HEK293 (cell line): ENCODE results near the gene PLA2G4B.

Experiments
- CTCF ChIA-PET: fragments of 350-600 bp; formaldehyde crosslinking; extraction: SDS; loops from one replicate; lab custom pipeline; 2021; ENCODE audit warnings: antibody characterized with exemption; lab: Yijun Ruan, JAX
- POLR2A ChIA-PET: fragments of 300-600 bp; formaldehyde crosslinking; extraction: SDS; loops from one replicate; lab custom pipeline; 2020; ENCODE audit warnings: antibody characterized with exemption, inconsistent platforms; lab: Yijun Ruan, JAX
- H3K27ac ChIP-seq: fragments of 200-500 bp; sonication (Bioruptor generic); 2 replicates; pipeline ENCODE4 v1.5.1; 2014; ENCODE audit warnings: low read depth, low read length, control low read depth, inconsistent platforms; ENCODE audit errors: extremely low read depth
- H3K36me3 ChIP-seq, 2 experiments: fragments of 200-500 bp in 1 of 2; sonication (Bioruptor generic) in 1 of 2; 1 replicate in 1 of 2; 2 replicates in 1 of 2; pipeline ENCODE4 v1.5.1; 2014 to 2017; ENCODE audit warnings: inconsistent platforms in 2 of 2, low read length in 2 of 2; ENCODE audit not compliant: control insufficient read depth in 2 of 2, insufficient read depth in 1 of 2
- H3K4me1 ChIP-seq: fragments of 200-500 bp; sonication (Bioruptor generic); 2 replicates; pipeline ENCODE4 v1.5.1; 2014; ENCODE audit warnings: mild to moderate bottlenecking, low read length, inconsistent platforms; ENCODE audit not compliant: control insufficient read depth, insufficient read depth
- H3K4me3 ChIP-seq: 2 replicates; pipeline ENCODE4 v1.5.1; 2011; ENCODE audit warnings: low read depth, mild to moderate bottlenecking, control low read depth, low read length, moderate library complexity
- H3K9me3 ChIP-seq: fragments of 200-500 bp; sonication (Bioruptor generic); 2 replicates; pipeline ENCODE4 v1.5.1; 2014; ENCODE audit warnings: low read depth, low read length, inconsistent platforms; ENCODE audit not compliant: control insufficient read depth, insufficient read depth
- BCL11B ChIP-seq: fragments of 450-650 bp; formaldehyde crosslinking; IDR thresholded peaks from 2 replicates; pipeline ENCODE4 v1.5.1; 2016; ENCODE audit warnings: low read depth, missing biosample characterization, missing genetic modification characterization
- EGR2 ChIP-seq: fragments of 450-650 bp; formaldehyde crosslinking; IDR thresholded peaks from 2 replicates; pipeline ENCODE4 v1.5.1; 2016; ENCODE audit warnings: low read depth, missing biosample characterization, missing genetic modification characterization
- GLIS2 ChIP-seq: fragments of 450-650 bp; formaldehyde crosslinking; IDR thresholded peaks from 2 replicates; pipeline ENCODE4 v1.5.1; 2016; ENCODE audit warnings: missing biosample characterization, missing genetic modification characterization
- KLF10 ChIP-seq: fragments of 450-650 bp; IDR thresholded peaks from 2 replicates; pipeline ENCODE4 v1.5.1; 2018; ENCODE audit warnings: missing biosample characterization, mild to moderate bottlenecking, missing genetic modification characterization
- KLF8 ChIP-seq: fragments of 450-650 bp; formaldehyde crosslinking; IDR thresholded peaks from 2 replicates; pipeline ENCODE4 v1.5.1; 2016; ENCODE audit warnings: missing biosample characterization, missing genetic modification characterization
- MEIS1 ChIP-seq: sonication (generic); formaldehyde crosslinking; IDR thresholded peaks from 2 replicates; pipeline ENCODE4 v1.8.1; 2022; ENCODE audit warnings: missing genetic modification reagents, mild to moderate bottlenecking, borderline replicate concordance
- MZF1 ChIP-seq: fragments of 450-650 bp; formaldehyde crosslinking; IDR thresholded peaks from 2 replicates; pipeline ENCODE4 v1.5.1; 2017; ENCODE audit warnings: missing biosample characterization, missing genetic modification characterization, borderline replicate concordance
- OSR2 ChIP-seq: fragments of 450-650 bp; formaldehyde crosslinking; IDR thresholded peaks from 2 replicates; pipeline ENCODE4 v1.5.1; 2016; ENCODE audit warnings: missing biosample characterization, missing genetic modification characterization
- OVOL3 ChIP-seq: fragments of 450-650 bp; formaldehyde crosslinking; IDR thresholded peaks from 2 replicates; pipeline ENCODE4 v1.5.1; 2016; ENCODE audit warnings: missing biosample characterization, missing genetic modification characterization
- SCRT2 ChIP-seq: fragments of 450-650 bp; formaldehyde crosslinking; IDR thresholded peaks from 2 replicates; pipeline ENCODE4 v1.5.1; 2016; ENCODE audit warnings: missing biosample characterization, missing genetic modification characterization
- TCF7L2 ChIP-seq: IDR thresholded peaks from 2 replicates; pipeline ENCODE4 v1.6.1; 2011; ENCODE audit warnings: low read depth, mild to moderate bottlenecking, inconsistent platforms, low read length, moderate library complexity, borderline replicate concordance
- ZFP69B ChIP-seq: fragments of 450-650 bp; formaldehyde crosslinking; IDR thresholded peaks from 2 replicates; pipeline ENCODE4 v1.5.1; 2016; ENCODE audit warnings: missing biosample characterization, missing genetic modification characterization
- ZNF112 ChIP-seq: fragments of 450-650 bp; formaldehyde crosslinking; IDR thresholded peaks from 2 replicates; pipeline ENCODE4 v1.5.0; 2017; ENCODE audit warnings: missing biosample characterization, missing genetic modification characterization
- ZNF24 ChIP-seq: fragments of 450-650 bp; formaldehyde crosslinking; IDR thresholded peaks from 2 replicates; pipeline ENCODE4 v1.5.1; 2016; ENCODE audit warnings: missing biosample characterization, missing genetic modification characterization
- ZNF473 ChIP-seq: fragments of 450-650 bp; formaldehyde crosslinking; IDR thresholded peaks from 2 replicates; pipeline ENCODE4 v1.5.1; 2017; ENCODE audit warnings: missing biosample characterization, missing genetic modification characterization
- ZNF501 ChIP-seq: fragments of 450-650 bp; formaldehyde crosslinking; IDR thresholded peaks from 2 replicates; pipeline ENCODE4 v1.5.1; 2016; ENCODE audit warnings: missing biosample characterization, missing genetic modification characterization
- ZNF514 ChIP-seq: fragments of 450-650 bp; formaldehyde crosslinking; IDR thresholded peaks from 2 replicates; pipeline ENCODE4 v1.5.1; 2016; ENCODE audit warnings: missing biosample characterization, missing genetic modification characterization
- ZNF529 ChIP-seq: fragments of 450-650 bp; formaldehyde crosslinking; IDR thresholded peaks from 2 replicates; pipeline ENCODE4 v1.5.1; 2017; ENCODE audit warnings: missing genetic modification characterization, missing biosample characterization; ENCODE audit not compliant: insufficient replicate concordance
- ZNF530 ChIP-seq: fragments of 450-650 bp; formaldehyde crosslinking; IDR thresholded peaks from 2 replicates; pipeline ENCODE4 v1.5.1; 2016; ENCODE audit warnings: low read depth, missing biosample characterization, missing genetic modification characterization
- ZNF548 ChIP-seq: fragments of 450-650 bp; formaldehyde crosslinking; IDR thresholded peaks from 2 replicates; pipeline ENCODE4 v1.5.1; 2016; ENCODE audit warnings: missing biosample characterization, missing genetic modification characterization
- ZNF623 ChIP-seq: fragments of 450-650 bp; formaldehyde crosslinking; IDR thresholded peaks from 2 replicates; pipeline ENCODE4 v1.5.1; 2016; ENCODE audit warnings: missing biosample characterization, missing genetic modification characterization
- ZNF626 ChIP-seq: fragments of 450-650 bp; sonication (Bioruptor Pico); formaldehyde crosslinking; IDR thresholded peaks from 2 replicates; pipeline ENCODE4 v1.5.1; 2018; ENCODE audit warnings: missing biosample characterization, missing genetic modification characterization, inconsistent platforms
- ZNF707 ChIP-seq: fragments of 450-650 bp; formaldehyde crosslinking; IDR thresholded peaks from 2 replicates; pipeline ENCODE4 v1.5.1; 2016; ENCODE audit warnings: missing biosample characterization, missing genetic modification characterization
- ZNF785 ChIP-seq: fragments of 450-650 bp; formaldehyde crosslinking; IDR thresholded peaks from 2 replicates; pipeline ENCODE4 v1.5.1; 2016; ENCODE audit warnings: missing biosample characterization, missing genetic modification characterization
- TF ChIP-seq, protein P1 (sequence below): fragments of 450-650 bp; formaldehyde crosslinking; IDR thresholded peaks from 2 replicates; pipeline ENCODE4 v1.5.1; 2017; ENCODE audit warnings: missing biosample characterization, missing genetic modification characterization
- TF ChIP-seq, protein P2 (sequence below): fragments of 450-650 bp; formaldehyde crosslinking; IDR thresholded peaks from 2 replicates; pipeline ENCODE4 v1.5.1; 2016; ENCODE audit warnings: missing biosample characterization, missing genetic modification characterization, low read depth
- TF ChIP-seq, protein P3 (sequence below): fragments of 450-650 bp; formaldehyde crosslinking; IDR thresholded peaks from 2 replicates; pipeline ENCODE4 v1.5.0; 2017; ENCODE audit warnings: missing biosample characterization, missing genetic modification characterization, borderline replicate concordance
- TF ChIP-seq, protein P4 (sequence below): fragments of 450-650 bp; formaldehyde crosslinking; IDR thresholded peaks from 2 replicates; pipeline ENCODE4 v1.5.1; 2016; ENCODE audit warnings: missing biosample characterization, missing genetic modification characterization
- TF ChIP-seq, protein P5 (sequence below): fragments of 450-650 bp; formaldehyde crosslinking; IDR thresholded peaks from 2 replicates; pipeline ENCODE4 v1.5.1; 2016; ENCODE audit warnings: missing biosample characterization, missing genetic modification characterization

The PLA2G4B gene

GRCh38 chr15:41799488-41799805, 39.2 kb upstream of the PLA2G4B start:
- no peak overlapping the region for H3K4me3 ChIP-seq
- H3K9me3 ChIP-seq = no peaks in the 10 kb centered on the region
- POLR2A ChIA-PET = no interaction called here
- CTCF ChIA-PET = interaction anchor here (0.6 kb wide), 1 partner anchor 85 kb away, joined by 3 read pairs; no protein-coding TSS in a partner anchor
- H3K4me1 ChIP-seq = no peaks in the 10 kb centered on the region
- H3K36me3 ChIP-seq = peaks cover 0 to 8% of the 10 kb centered on the region in 2 experiments; a peak in 1 of 3 replicates
- H3K27ac ChIP-seq = no peak overlapping the region
- TF ChIP-seq, protein P1, sequence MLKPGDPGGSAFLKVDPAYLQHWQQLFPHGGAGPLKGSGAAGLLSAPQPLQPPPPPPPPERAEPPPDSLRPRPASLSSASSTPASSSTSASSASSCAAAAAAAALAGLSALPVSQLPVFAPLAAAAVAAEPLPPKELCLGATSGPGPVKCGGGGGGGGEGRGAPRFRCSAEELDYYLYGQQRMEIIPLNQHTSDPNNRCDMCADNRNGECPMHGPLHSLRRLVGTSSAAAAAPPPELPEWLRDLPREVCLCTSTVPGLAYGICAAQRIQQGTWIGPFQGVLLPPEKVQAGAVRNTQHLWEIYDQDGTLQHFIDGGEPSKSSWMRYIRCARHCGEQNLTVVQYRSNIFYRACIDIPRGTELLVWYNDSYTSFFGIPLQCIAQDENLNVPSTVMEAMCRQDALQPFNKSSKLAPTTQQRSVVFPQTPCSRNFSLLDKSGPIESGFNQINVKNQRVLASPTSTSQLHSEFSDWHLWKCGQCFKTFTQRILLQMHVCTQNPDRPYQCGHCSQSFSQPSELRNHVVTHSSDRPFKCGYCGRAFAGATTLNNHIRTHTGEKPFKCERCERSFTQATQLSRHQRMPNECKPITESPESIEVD = no peak
- TF ChIP-seq ZNF112 (no peak), MZF1 (tag by site-specific recombination) (no peak), ZFP69B (tag by site-specific recombination) (no peak), ZNF785 (tag by site-specific recombination) (no peak), GLIS2 (tag by site-specific recombination) (no peak), MEIS1 (CRISPR knock-in tag) (no peak), ZNF24 (tag by site-specific recombination) (no peak), ZNF530 (no peak), ZNF529 (tag by site-specific recombination) (no peak), ZNF623 (no peak), ZNF473 (tag by site-specific recombination) (no peak), BCL11B (no peak), ZNF514 (tag by site-specific recombination) (no peak), EGR2 (tag by site-specific recombination) (no peak), ZNF548 (tag by site-specific recombination) (no peak)
- TF ChIP-seq, protein P2, sequence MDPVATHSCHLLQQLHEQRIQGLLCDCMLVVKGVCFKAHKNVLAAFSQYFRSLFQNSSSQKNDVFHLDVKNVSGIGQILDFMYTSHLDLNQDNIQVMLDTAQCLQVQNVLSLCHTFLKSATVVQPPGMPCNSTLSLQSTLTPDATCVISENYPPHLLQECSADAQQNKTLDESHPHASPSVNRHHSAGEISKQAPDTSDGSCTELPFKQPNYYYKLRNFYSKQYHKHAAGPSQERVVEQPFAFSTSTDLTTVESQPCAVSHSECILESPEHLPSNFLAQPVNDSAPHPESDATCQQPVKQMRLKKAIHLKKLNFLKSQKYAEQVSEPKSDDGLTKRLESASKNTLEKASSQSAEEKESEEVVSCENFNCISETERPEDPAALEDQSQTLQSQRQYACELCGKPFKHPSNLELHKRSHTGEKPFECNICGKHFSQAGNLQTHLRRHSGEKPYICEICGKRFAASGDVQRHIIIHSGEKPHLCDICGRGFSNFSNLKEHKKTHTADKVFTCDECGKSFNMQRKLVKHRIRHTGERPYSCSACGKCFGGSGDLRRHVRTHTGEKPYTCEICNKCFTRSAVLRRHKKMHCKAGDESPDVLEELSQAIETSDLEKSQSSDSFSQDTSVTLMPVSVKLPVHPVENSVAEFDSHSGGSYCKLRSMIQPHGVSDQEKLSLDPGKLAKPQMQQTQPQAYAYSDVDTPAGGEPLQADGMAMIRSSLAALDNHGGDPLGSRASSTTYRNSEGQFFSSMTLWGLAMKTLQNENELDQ (tag by site-specific recombination) = no peak
- TF ChIP-seq, protein P3, sequence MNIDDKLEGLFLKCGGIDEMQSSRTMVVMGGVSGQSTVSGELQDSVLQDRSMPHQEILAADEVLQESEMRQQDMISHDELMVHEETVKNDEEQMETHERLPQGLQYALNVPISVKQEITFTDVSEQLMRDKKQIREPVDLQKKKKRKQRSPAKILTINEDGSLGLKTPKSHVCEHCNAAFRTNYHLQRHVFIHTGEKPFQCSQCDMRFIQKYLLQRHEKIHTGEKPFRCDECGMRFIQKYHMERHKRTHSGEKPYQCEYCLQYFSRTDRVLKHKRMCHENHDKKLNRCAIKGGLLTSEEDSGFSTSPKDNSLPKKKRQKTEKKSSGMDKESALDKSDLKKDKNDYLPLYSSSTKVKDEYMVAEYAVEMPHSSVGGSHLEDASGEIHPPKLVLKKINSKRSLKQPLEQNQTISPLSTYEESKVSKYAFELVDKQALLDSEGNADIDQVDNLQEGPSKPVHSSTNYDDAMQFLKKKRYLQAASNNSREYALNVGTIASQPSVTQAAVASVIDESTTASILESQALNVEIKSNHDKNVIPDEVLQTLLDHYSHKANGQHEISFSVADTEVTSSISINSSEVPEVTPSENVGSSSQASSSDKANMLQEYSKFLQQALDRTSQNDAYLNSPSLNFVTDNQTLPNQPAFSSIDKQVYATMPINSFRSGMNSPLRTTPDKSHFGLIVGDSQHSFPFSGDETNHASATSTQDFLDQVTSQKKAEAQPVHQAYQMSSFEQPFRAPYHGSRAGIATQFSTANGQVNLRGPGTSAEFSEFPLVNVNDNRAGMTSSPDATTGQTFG (tag by site-specific recombination) = no peak

DNA sequence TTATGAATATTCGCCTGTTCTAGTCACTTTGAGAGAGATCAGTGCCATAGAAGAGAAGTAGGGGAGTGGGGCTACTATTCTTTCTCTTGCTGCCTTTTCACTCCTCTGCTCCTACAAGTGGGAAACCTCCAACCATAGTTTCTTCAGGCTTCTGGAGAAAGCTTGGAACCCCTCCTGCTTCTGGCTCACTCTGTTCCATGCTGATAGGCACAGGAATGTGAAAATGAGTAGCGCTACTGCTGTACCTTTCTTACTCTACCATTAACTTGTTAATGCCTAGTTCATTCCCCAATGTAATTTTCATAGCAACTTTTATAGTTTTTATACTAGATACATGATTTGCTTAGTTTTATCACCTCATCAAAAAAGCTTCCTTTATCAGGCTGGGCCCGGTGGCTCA, 37.5 kb upstream of the PLA2G4B start:
- ChIA-PET CTCF (interaction anchor here (0.6 to 0.9 kb wide), 2 partner anchors 25 to 330 kb away, joined by 3 read pairs; no protein-coding TSS in a partner anchor), POLR2A (no interaction called here)
- peaks cover 0 to 8% of the 10 kb centered on the region in 2 experiments; a peak in 1 of 3 replicates for H3K36me3 ChIP-seq
- H3K27ac ChIP-seq = no peak overlapping the region
- H3K4me3 ChIP-seq = no peak overlapping the region
- no peaks in the 10 kb centered on the region for H3K4me1 ChIP-seq
- H3K9me3 ChIP-seq = no peaks in the 10 kb centered on the region
- TF ChIP-seq SCRT2 (tag by site-specific recombination) = no peak
- TF ChIP-seq, protein P4, sequence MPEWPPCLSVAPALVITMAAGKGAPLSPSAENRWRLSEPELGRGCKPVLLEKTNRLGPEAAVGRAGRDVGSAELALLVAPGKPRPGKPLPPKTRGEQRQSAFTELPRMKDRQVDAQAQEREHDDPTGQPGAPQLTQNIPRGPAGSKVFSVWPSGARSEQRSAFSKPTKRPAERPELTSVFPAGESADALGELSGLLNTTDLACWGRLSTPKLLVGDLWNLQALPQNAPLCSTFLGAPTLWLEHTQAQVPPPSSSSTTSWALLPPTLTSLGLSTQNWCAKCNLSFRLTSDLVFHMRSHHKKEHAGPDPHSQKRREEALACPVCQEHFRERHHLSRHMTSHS (tag by site-specific recombination) = no peak
- TF ChIP-seq, protein P5, sequence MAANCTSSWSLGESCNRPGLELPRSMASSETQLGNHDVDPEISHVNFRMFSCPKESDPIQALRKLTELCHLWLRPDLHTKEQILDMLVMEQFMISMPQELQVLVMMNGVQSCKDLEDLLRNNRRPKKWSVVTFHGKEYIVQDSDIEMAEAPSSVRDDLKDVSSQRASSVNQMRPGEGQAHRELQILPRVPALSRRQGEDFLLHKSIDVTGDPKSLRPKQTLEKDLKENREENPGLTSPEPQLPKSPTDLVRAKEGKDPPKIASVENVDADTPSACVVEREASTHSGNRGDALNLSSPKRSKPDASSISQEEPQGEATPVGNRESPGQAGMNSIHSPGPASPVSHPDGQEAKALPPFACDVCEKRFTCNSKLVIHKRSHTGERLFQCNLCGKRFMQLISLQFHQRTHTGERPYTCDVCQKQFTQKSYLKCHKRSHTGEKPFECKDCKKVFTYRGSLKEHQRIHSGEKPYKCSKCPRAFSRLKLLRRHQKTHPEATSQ (tag by site-specific recombination) = no peak
- TF ChIP-seq TCF7L2 = no peak
- TF ChIP-seq ZNF501 (tag by site-specific recombination) = no peak
- no peak for TF ChIP-seq OSR2 (tag by site-specific recombination)
- no peak for TF ChIP-seq KLF10
- TF ChIP-seq OVOL3 (tag by site-specific recombination) = no peak
- TF ChIP-seq KLF8 (tag by site-specific recombination) = no peak
- TF ChIP-seq MEIS1 (CRISPR knock-in tag) = no peak
- no peak for TF ChIP-seq ZNF707 (tag by site-specific recombination)
- TF ChIP-seq ZNF626 (tag by site-specific recombination) = no peak
